HG02623 (cell line): ENCODE results near the gene HSPA12B.

ENCODE experiments used
- ATAC-seq: cut with Tn5 transposase; IDR thresholded peaks from one replicate; pipeline ENCODE4 v1.9.1; 2021; ENCODE audit warnings: moderate library complexity; ENCODE audit not compliant: unreplicated experiment

HSPA12B gene

DNA sequence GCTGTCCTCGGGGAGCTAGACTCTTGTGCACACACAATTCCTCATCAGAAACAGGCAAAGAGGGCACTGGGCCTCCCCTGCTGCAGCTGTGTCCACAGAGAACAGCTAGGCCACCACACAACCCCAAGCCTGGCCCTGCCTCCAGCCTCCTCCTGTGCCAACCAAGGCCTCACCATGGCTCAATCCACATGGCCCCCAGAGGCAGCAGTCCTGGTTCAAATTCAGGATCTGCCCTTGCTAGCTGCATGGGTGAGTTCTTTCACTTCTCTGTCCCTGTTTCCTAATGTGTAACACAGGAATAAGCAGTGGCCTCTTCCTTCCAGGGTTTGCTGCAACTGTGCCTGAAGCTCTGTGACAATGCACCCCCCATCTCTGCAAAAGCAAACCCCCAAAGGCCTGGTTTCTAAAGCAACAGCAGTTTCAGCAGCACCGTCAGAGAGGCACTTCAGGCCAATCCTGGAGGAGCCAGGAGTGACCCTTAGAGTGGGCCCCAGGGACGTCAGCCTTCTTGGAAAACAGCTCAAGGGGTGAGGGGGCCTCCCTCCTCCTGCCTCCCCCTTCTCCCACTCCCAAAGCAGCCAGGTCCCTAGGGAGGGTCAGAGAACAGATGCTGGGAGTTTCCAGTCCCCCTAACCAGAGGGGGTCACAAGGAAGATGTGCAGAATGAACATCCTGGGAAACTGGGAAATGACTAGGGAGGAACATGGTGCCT lies 32.8 kb downstream of the HSPA12B start:
- ATAC-seq: no peak

- no peak for ATAC-seq
Observed at GRCh38 chr20:3766422-3767109, 34.1 kb downstream of the HSPA12B start.

- ATAC-seq: no peak
Observed at GRCh38 chr20:3767110-3767426, 34.6 kb downstream of the HSPA12B start.

- peak; percentile 92 for ATAC-seq
Observed at GRCh38 chr20:3767427-3768341, 35.2 kb downstream of the HSPA12B start, which contains the start of gene ADISSP. TSS of gene ADISSP (minus strand) at chr20:3767753. CDS start at chr20:3760100, 7,653 bp downstream.

- ATAC-seq: no peak
Observed at GRCh38 chr20:3768342-3769130, 36.1 kb downstream of the HSPA12B start.

DNA sequence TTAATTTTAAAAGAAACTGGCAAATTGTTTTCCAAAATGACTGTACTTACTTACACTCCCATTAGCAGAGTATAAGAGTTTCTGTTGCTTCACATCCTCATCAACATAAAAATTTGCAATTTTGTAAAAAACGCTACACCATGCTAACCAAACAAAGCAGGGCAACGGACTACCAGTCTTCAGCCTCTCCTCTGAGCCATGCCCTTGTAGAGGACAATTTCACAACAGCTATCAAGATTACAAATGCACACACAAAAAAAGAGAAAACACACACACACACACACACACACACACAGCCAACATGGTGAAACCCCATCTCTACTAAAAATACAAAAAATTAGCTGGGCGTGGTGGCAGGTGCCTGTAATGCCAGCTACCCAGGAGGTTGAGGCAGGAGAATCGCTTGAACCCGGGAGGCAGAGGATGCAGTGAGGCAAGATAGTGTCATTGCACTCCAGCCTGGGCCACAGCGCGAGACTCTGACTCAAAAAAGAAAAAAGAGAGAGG lies 39.1 kb downstream of the HSPA12B start:
- ATAC-seq: no peak

DNA sequence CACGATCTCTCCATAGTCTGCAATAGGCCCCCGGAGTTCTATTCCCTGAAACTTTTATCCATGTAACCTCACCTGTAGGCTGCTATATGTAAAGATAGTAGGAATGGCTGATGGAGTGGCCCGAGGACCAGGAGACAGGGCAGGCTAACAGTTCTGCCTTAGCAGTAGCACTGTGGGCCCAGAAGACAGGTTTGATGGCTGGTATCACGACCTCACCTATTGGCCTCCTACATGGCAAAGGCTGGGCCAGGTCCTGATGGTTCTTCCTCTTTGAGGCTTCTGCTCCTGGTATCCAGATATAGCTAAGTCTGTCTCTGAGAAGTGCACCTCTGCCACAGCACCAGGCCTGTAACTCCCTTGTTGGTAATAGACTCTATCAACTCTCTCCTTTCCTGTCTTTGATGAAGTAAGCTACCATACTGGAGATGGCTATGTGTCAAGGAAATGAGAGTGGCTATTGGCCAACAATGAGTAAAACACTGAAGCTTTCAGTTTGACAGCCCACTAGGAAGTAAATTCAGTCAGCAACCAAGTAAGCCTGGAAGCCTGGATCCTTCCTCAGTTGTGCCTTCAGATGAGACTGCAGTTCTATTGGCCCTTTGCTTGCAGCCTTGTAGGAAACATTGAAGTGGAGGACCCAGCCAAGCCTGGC lies 43.1 kb downstream of the HSPA12B start:
- no peak for ATAC-seq

GRCh38 chr20:3777381-3777715 lies 44.9 kb downstream of the HSPA12B start:
- ATAC-seq: no peak

DNA sequence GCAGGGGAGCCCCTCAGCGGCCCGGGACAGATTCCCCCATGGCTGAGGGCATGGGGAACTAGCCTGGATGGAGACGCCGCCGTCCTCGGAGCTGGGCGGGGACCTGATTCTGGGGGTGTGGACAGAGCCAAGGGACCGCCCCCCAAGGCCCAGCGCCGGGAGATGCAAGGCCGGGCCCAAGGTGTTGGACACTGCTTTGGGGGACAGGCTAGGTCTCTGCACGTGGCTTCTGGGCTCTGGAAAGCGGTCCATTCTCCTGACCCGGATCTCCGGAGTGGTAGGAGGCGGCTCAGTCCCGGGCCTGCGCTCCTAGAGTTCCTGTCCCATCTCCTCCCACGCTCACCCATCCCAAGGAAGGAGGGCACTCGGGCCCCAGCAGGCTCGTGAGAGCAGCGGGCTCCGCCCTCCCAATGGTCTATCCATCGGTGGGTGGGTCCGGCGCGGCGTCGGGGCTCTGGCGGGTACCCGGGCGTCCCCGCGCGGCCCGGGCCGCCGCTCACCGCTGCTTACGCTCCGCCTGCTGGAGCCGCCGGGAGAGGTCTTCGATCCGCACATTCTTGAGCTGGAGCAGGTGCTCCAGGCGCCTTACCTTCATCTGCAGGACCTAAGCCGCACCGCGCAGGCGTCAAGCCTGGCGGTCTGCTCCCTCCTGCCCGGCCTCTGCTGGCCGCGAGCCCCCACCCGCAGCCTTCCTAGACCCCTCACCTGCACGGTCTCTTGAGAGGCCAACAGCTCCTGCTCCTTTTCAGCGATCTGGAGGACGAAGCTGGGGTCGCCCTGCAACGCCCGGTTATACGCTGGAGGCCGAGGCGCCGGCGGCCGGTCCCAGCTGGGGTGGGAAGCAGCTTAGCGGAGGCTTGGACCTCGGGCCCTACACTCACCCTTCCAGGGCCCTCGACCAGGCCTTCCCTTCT lies 45.5 kb downstream of the HSPA12B start:
- ATAC-seq: no peak

DNA sequence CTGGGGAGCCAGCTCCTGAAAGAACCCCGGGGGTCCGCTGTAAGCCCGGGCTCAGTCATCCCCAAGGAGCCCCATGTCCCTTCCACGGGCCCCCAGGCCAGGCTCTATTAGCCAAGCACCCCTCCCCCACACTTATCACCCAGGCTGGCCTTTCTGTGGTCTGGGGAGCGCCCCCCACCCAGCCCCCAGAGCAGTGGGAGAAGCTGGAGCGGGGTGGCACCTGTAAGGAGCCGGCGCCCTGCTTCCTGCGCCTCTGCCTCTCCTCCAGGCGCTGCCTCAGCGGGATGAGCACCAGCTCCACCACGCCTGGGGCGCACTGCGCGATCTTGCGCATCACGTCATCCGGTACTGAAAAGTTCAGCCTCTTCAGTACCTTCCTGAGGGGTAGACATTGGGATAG lies 46.5 kb downstream of the HSPA12B start:
- ATAC-seq: no peak

GRCh38 chr20:3781153-3781910 lies 48.8 kb downstream of the HSPA12B start, which contains the start of gene SPEF1:
TSS of gene SPEF1 (minus strand) at chr20:3781448. CDS start at chr20:3781287, 161 bp downstream.
- no peak for ATAC-seq

DNA sequence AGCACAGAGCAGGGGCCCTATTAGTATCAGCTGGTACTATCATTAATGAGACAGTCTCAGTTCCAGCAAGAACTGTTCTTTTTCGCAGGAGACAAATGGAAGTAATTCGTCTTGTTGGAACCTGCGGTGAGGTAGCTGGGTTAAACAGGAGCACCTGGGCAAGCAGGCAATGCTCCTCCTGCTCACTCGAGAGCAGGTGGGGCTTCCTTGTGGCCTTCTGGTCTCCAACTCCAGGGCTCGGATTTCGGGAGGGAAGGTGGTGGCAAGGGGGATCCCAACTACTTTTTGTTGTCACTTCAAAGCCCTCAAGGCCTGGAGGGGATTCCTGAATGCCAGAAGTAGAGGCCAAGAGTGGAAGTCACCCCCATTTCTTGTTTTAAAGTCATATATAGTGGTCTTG lies 50.1 kb downstream of the HSPA12B start:
- no peak for ATAC-seq

GRCh38 chr20:3783068-3783489 lies 50.6 kb downstream of the HSPA12B start:
- ATAC-seq: no peak

DNA sequence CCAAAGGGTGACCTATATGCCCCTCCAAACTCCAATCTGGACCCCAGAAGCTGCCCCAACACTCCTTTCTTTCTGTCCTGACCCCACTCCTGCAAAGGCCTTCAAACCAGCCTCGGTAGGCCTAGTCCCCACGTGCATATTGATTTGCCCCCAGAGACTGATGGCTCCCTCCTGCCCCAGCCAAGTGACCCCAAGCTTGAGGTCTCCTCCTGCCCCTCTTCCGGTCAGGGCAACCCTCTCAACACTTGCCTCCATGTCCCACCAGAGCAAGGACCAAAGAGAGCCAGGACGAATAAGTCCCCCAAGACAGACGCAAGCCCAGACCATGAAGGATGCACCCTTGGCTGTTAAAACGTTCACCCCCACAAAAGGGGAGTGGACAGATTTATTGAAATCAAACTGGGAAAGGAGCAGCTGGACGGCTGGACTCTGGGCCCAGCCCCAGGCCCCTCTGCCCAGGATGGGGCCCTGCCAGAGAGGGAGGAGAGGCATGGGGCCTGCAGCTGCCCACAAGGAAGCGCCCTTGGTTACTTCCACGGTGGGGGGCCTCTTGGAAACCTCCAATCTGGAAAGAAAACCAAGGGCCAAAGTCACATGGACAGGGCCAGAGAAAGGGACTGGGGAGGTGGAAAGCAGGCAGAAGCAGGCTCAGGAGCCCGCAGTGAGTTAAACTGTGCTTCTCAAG lies 51.2 kb downstream of the HSPA12B start:
- no peak for ATAC-seq

DNA sequence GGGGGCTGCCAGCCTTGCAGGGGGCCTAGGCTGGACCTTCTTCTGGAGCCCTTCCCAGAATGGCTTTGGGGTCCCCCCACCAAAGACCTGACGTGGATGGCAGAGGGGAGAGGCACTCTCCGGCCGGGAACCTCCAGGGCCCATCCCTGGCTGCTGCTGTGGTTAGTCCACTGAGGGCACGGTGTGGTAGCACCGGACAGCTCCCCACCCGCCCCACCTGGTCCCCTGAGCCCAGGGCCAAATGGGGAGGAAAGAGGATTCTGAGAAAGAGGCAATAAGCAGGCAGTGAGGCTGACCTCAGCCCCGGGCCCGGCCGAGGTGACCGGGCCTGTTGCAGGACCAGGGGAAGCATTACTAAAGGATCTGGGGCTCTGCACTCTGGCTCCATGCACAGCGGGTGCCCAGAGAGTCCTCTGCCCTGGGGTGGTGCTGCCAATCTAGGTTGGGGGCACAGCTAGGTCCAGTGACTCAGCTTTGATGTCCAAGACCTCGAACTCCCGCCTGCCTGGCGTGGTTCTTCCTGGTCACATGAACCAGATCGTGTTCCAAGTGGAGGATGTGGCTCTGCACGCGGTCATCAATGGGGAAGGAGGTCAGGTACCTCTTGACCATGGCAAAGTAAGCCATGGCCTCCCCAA lies 51.9 kb downstream of the HSPA12B start:
- no peak for ATAC-seq

DNA sequence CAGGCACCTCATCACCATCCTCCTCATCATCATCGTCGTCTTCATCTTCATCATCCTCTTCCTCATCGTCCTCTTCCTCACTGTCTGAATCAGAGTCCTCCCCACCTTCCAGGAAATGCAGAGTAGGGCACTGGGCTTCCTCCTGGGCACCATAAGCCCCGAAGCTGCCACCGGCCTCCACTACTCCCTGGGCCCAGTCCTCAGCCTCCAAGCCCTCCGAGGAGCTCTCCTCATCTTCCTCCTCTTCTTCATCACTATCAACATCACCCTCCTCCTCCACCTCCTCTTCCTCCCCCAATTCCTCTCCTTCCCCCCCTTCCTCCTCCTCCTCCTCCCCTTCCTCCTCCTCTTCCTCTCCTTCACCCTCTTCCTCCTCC lies 52.4 kb downstream of the HSPA12B start:
- ATAC-seq: no peak
